ENCODE results near the gene FOXA3. TPM values are rescaled to one million over a fixed set of nuclear protein-coding genes. Genes with fewer than 3 reads are reported as not detected.

FOXA3 gene
- total RNA-seq, 6 experiments from 2014 or later, result not detected

- DNase-seq, result no peak
- H3K27me3 Mint-ChIP-seq (ENCODE audit: insufficient read depth), result peaks cover 29% of the 10 kb centered on the region
- H3K36me3 Mint-ChIP-seq (ENCODE audit: low read depth), result no peaks in the 10 kb centered on the region
- H3K27ac Mint-ChIP-seq, result no peak overlapping the region
- H3K9me3 Mint-ChIP-seq, result no peaks in the 10 kb centered on the region
- no peak for TF ChIP-seq CTCF (IDR thresholded peaks at IDR 0.05)
- H3K4me3 Mint-ChIP-seq, result no peak overlapping the region
- H3K4me1 Mint-ChIP-seq (ENCODE audit: low read depth), result no peaks in the 10 kb centered on the region
Observed at GRCh38 chr19:45876161-45876410, 12.0 kb downstream of the FOXA3 start.

GRCh38 chr19:45876411-45877197, 12.5 kb downstream of the FOXA3 start:
- no peaks in the 10 kb centered on the region for H3K9me3 Mint-ChIP-seq
- H3K27me3 Mint-ChIP-seq (ENCODE audit: insufficient read depth), result peaks cover 27% of the 10 kb centered on the region
- DNase-seq, result no peak
- no peak overlapping the region for H3K27ac Mint-ChIP-seq
- H3K36me3 Mint-ChIP-seq (ENCODE audit: low read depth), result no peaks in the 10 kb centered on the region
- no peaks in the 10 kb centered on the region for H3K4me1 Mint-ChIP-seq (ENCODE audit: low read depth)
- TF ChIP-seq CTCF (IDR thresholded peaks at IDR 0.05), result no peak
- H3K4me3 Mint-ChIP-seq, result no peak overlapping the region

- TF ChIP-seq CTCF (IDR thresholded peaks at IDR 0.05), result no peak
- H3K9me3 Mint-ChIP-seq, result no peaks in the 10 kb centered on the region
- 0 out of 2 replicates have a peak, but pooled peaks cover 1% of the 10 kb centered on the region for H3K36me3 Mint-ChIP-seq (ENCODE audit: low read depth)
- no peak overlapping the region for H3K4me3 Mint-ChIP-seq
- H3K27me3 Mint-ChIP-seq (ENCODE audit: insufficient read depth), result peaks cover 23% of the 10 kb centered on the region
- no peak for DNase-seq
- H3K4me1 Mint-ChIP-seq (ENCODE audit: low read depth), result peaks cover 2% of the 10 kb centered on the region
- H3K27ac Mint-ChIP-seq, result no peak overlapping the region
Observed at GRCh38 chr19:45878043-45878794, 14.1 kb downstream of the FOXA3 start.

GRCh38 chr19:45879055-45879454, 14.9 kb downstream of the FOXA3 start:
- H3K4me1 Mint-ChIP-seq (ENCODE audit: low read depth), result peaks cover 7% of the 10 kb centered on the region
- H3K9me3 Mint-ChIP-seq, result no peaks in the 10 kb centered on the region
- peaks cover 20% of the 10 kb centered on the region for H3K27me3 Mint-ChIP-seq (ENCODE audit: insufficient read depth)
- TF ChIP-seq CTCF (IDR thresholded peaks at IDR 0.05), result no peak
- H3K27ac Mint-ChIP-seq, result no peak overlapping the region
- no peak for DNase-seq
- 0 out of 2 replicates have a peak, but pooled peaks cover 5% of the 10 kb centered on the region for H3K36me3 Mint-ChIP-seq (ENCODE audit: low read depth)
- no peak overlapping the region for H3K4me3 Mint-ChIP-seq

GRCh38 chr19:45879971-45880370, 15.8 kb downstream of the FOXA3 start:
- no peak overlapping the region for H3K27ac Mint-ChIP-seq
- peaks cover 7% of the 10 kb centered on the region for H3K4me1 Mint-ChIP-seq (ENCODE audit: low read depth)
- no peak for DNase-seq
- 0 out of 2 replicates have a peak, but pooled peaks cover 5% of the 10 kb centered on the region for H3K36me3 Mint-ChIP-seq (ENCODE audit: low read depth)
- peaks cover 16% of the 10 kb centered on the region for H3K27me3 Mint-ChIP-seq (ENCODE audit: insufficient read depth)
- no peak overlapping the region for H3K4me3 Mint-ChIP-seq
- H3K9me3 Mint-ChIP-seq, result no peaks in the 10 kb centered on the region
- no peak for TF ChIP-seq CTCF (IDR thresholded peaks at IDR 0.05)
